ENCODE measurements around the gene SHMT1. TPM values are rescaled to one million over a fixed set of nuclear protein-coding genes. Genes with fewer than 3 reads are reported as not detected.
"Not testable (repeated sequence)": the region's sequence is repeated elsewhere in the genome, so short reads cannot be mapped to it uniquely, and the experiment has no call there.

SHMT1 gene
- total and polyA plus RNA-seq, 12 donors = 6.8 to 43.8 (median 17.0) TPM

DNA sequence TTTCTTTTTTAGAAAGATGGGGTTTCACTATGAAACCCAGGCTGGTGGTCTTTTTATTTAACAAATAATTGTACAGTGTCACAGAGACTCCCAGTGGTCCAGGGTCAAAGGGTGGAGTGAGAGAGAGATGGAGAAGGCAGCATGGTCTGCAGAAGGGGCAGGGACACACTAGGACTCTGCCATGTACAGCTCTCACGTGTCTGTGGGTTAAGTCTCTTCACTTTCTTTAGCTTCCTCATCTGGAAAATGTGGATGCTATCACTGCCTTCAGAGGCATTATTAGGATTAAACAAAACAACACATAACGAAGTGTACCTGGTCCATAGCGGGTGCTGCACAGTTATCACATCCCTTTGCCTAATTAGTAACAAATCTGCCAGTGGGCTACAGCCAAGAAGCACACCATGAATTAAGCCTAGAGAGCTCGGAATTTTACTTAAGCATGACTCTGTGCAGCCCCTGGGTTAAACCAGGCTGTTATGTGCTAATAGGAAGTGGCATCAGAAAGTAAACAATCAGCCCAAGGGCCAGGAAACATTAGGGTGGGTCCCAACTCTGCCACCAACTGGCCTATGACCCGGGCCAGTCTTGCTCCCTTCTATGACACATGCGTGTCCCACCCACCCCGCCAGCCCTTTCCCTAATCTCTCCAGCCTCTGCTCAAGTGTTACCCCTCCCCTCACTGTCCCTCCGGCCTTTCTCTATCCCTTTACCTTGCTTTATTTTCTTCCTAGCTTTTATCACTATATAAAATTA, 62.4 kb downstream of the SHMT1 start:
- intact Hi-C loops (cut with DNase I) = no loop called here
- Histone ChIP-seq H3K36me3 (replicated peaks in 1 of 2) (peaks cover 0 to 69% of the 10 kb centered on the region in 2 donors), H3K9me3 (replicated peaks in 1 of 3) (no peaks in the 10 kb centered on the region), H3K4me3 (no peak overlapping the region), H3K27me3 (no peaks in the 10 kb centered on the region), H3K4me1 (replicated peaks in 1 of 2) (no peaks in the 10 kb centered on the region), H3K27ac (no peak overlapping the region)
- no peak for DNase-seq
- 77 to 85% (median 83%) methylated on average over 8 of the region's 8 CpGs for WGBS, 4 donors
- no peak for TF ChIP-seq POLR2A (IDR thresholded peaks at IDR 0.05)
- TF ChIP-seq, protein P1, sequence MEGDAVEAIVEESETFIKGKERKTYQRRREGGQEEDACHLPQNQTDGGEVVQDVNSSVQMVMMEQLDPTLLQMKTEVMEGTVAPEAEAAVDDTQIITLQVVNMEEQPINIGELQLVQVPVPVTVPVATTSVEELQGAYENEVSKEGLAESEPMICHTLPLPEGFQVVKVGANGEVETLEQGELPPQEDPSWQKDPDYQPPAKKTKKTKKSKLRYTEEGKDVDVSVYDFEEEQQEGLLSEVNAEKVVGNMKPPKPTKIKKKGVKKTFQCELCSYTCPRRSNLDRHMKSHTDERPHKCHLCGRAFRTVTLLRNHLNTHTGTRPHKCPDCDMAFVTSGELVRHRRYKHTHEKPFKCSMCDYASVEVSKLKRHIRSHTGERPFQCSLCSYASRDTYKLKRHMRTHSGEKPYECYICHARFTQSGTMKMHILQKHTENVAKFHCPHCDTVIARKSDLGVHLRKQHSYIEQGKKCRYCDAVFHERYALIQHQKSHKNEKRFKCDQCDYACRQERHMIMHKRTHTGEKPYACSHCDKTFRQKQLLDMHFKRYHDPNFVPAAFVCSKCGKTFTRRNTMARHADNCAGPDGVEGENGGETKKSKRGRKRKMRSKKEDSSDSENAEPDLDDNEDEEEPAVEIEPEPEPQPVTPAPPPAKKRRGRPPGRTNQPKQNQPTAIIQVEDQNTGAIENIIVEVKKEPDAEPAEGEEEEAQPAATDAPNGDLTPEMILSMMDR (IDR thresholded peaks at IDR 0.05) = no peak

DNA sequence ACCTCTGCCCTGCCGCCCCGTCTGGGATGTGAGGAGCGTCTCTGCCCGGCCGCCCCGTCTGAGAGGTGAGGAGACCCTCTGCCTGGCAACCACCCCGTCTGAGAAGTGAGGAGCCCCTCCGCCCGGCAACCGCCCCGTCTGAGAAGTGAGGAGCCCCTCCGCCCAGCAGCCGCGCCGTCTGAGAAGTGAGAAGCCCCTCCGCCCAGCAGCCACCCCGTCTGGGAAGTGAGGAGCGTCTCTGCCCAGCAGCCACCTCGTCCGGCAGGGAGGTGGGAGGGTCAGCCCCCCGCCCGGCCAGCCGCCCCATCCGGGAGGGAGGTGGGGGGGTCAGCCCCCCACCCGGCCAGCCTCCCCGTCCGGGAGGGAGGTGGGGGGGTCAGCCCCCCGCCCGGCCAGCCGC, 65.3 kb downstream of the SHMT1 start:
- H3K4me3 ChIP-seq; H3K27ac ChIP-seq; intact Hi-C loops (cut with DNase I); H3K9me3 ChIP-seq (replicated peaks in 1 of 3); H3K4me1 ChIP-seq (replicated peaks in 1 of 2); DNase-seq; H3K27me3 ChIP-seq: not testable (repeated sequence)
- WGBS, 4 donors = 95 to 97% methylated on average over 22 to 26 of the region's 30 CpGs; no CpG with 5 or more reads in 2 of the 4 donors
- peaks cover 0 to 59% of the 10 kb centered on the region in 2 donors for H3K36me3 ChIP-seq (replicated peaks in 1 of 2)

DNA sequence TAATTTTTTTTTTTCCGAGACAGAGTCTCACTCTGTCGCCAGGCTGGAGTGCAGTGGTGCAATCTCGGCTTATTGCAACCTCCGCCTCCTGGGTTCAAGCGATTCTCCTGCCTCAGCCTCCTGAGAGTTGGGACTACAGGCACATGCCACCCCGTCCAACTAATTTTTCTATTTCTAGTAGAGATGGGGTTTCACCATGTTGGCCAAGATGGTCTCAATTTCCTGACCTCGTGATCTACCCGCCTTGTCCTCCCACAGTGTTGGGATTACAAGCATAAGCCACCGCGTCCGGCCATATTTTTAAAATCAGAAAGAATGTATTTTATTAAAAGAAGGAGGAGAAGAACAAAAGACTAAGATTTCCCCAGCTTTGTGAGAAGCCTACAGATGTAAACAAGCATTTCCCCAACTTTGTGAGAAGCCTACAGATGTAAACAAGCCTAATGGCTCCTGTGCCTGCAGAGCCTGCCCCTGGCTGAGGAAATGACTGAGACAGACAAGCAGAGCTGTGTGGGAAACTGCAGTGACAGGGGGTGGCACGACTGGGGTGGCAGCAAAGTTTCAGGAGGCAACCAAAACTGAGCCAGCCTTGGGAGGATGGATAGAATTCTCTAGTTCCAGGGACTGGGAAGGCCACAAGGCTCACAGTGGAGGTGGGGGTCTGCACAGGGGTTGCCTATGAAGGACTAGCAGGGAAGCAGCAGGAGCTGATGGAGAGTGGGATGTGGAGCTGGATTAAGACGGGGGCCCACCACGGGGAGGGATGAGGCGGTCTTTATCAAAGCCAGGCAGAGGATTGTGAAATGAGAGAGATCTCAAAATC, 71.4 kb downstream of the SHMT1 start:
- H3K9me3 ChIP-seq (replicated peaks in 1 of 3) = no peaks in the 10 kb centered on the region
- TF ChIP-seq POLR2A (IDR thresholded peaks at IDR 0.05) = no peak
- TF ChIP-seq, protein P1 (IDR thresholded peaks at IDR 0.05) = no peak
- no peak overlapping the region for H3K27ac ChIP-seq
- no peak for DNase-seq
- intact Hi-C loops (cut with DNase I) = no loop called here
- no peaks in the 10 kb centered on the region for H3K4me1 ChIP-seq (replicated peaks in 1 of 2)
- WGBS, 4 donors = 93 to 96% (median 94%) methylated on average over 15 of the region's 15 CpGs
- peaks cover 0 to 58% of the 10 kb centered on the region in 2 donors for H3K36me3 ChIP-seq (replicated peaks in 1 of 2)
- H3K4me3 ChIP-seq = no peak overlapping the region
- no peaks in the 10 kb centered on the region for H3K27me3 ChIP-seq

DNA sequence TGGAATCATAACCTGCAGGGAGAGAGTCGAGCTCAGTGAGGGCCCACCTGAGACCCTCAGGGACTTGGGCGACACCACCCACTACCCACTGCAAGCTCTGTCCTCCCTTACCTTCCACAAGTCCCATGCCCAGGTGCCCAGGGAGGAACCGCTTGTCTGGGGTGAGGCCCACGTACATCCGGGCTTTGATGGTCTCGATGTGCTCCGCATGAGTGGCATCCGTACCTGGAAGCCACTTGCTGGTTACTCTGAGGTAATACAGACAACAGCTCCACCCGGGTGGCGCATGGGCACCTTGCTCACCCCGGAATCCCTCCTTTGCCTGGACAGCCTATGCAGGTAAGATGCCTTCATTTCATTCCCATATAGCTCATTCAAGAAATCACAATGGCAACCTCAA, 78.1 kb downstream of the SHMT1 start:
- H3K36me3 ChIP-seq (replicated peaks in 1 of 2) = peaks cover 0 to 75% of the 10 kb centered on the region in 2 donors
- no peak overlapping the region for H3K27ac ChIP-seq
- no peak for DNase-seq
- no peak for TF ChIP-seq POLR2A (IDR thresholded peaks at IDR 0.05)
- TF ChIP-seq, protein P1 (IDR thresholded peaks at IDR 0.05) = no peak
- WGBS, 4 donors = 92 to 99% (median 97%) methylated on average over 7 to 11 of the region's 11 CpGs
- H3K27me3 ChIP-seq = no peaks in the 10 kb centered on the region
- no peak overlapping the region for H3K4me3 ChIP-seq
- intact Hi-C loops (cut with DNase I) = no loop called here
- no peaks in the 10 kb centered on the region for H3K9me3 ChIP-seq (replicated peaks in 1 of 3)
- no peaks in the 10 kb centered on the region for H3K4me1 ChIP-seq (replicated peaks in 1 of 2)

All from adrenal gland (tissue), 12 donors.